Activated T-cell treated with anti-CD3 and anti-CD28 coated beads, Interleukin-2, amount 50 U/mL, for 4 hours (primary cell): Measurements from ENCODE around the gene PTEN. TPM values are rescaled to one million over a fixed set of nuclear protein-coding genes. Genes with fewer than 3 reads are reported as not detected.

ENCODE experiments used
- ATAC-seq, 2 donors: fragments of 200-7000 bp; cut with Tn5 transposase; one replicate each; pipeline ENCODE4 v1.10.0; 2021
- DNase-seq: peaks from one replicate; pipeline ENCODE4 v3.0.0-alpha.2; 2020
- H3K27me3 Mint-ChIP-seq: one replicate; pipeline ENCODE4 v1.8.0; 2021; ENCODE audit warnings: low read depth, mixed read lengths
- H3K36me3 Mint-ChIP-seq: one replicate; pipeline ENCODE4 v1.8.0; 2022; ENCODE audit warnings: mixed read lengths; ENCODE audit not compliant: insufficient read depth
- H3K4me1 Mint-ChIP-seq: one replicate; pipeline ENCODE4 v1.8.0; 2021; ENCODE audit warnings: low read depth, mixed read lengths
- H3K4me3 Mint-ChIP-seq: one replicate; pipeline ENCODE4 v1.8.0; 2021; ENCODE audit warnings: mild to moderate bottlenecking, moderate library complexity, mixed read lengths
- H3K9me3 Mint-ChIP-seq: one replicate; pipeline ENCODE4 v1.8.0; 2021; ENCODE audit warnings: mixed read lengths
- total RNA-seq, 3 donors: library from RNA; stranded (reverse); gene quantifications; one replicate each; pipeline ENCODE4 v1.2.1, GENCODE V29; 2021

PTEN gene
- total RNA-seq, 3 donors from 2014 or later = 32.8 to 37.2 (median 35.5) TPM

DNA sequence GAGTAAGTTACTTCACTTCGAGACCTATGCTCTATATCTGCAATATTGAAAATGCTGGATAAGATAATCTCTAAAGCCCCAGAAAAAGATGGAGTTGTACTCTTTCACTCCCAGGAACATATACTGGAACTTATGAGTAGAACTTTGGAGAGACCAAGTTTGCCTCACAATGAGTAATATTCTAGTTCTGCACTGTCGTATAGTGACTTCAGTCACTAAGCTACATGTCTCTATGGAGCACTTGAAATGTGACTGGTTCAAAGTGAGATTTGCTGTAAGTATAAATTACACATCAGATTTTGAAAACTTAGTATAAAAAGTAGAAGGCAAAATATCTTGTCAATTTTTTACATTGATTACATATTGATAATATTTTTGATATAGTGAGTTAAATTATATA, 116.4 kb downstream of the PTEN start:
- H3K9me3 Mint-ChIP-seq = peaks cover 3% of the 10 kb centered on the region
- peaks cover 10% of the 10 kb centered on the region for H3K4me1 Mint-ChIP-seq
- H3K4me3 Mint-ChIP-seq = no peak overlapping the region
- DNase-seq (no peak), ATAC-seq (no peak)
- no peaks in the 10 kb centered on the region for H3K27me3 Mint-ChIP-seq
- H3K36me3 Mint-ChIP-seq = no peaks in the 10 kb centered on the region

DNA sequence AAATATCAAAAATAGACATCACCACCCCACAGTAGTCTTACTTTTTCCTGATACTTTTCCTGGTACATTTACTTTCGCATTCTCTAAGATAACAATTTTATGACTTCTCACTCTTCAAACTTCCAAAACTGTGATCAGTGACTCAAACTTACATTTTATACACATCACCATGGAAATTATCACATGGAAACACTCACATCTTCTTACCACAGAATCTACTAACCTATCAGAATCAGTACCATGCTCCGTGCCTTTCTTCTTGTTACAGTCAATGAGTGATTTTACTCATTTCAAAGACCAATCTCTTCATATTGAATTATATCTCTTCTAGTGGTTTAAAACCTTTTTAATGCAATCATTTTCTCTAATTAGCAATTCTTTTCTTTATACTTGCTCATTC, 120.3 kb downstream of the PTEN start:
- Mint-ChIP-seq H3K4me1 (peaks cover 2% of the 10 kb centered on the region), H3K4me3 (no peak overlapping the region), H3K9me3 (peaks cover 3% of the 10 kb centered on the region), H3K27me3 (no peaks in the 10 kb centered on the region), H3K36me3 (no peaks in the 10 kb centered on the region)
- ATAC-seq = no peak
- DNase-seq = no peak

DNA sequence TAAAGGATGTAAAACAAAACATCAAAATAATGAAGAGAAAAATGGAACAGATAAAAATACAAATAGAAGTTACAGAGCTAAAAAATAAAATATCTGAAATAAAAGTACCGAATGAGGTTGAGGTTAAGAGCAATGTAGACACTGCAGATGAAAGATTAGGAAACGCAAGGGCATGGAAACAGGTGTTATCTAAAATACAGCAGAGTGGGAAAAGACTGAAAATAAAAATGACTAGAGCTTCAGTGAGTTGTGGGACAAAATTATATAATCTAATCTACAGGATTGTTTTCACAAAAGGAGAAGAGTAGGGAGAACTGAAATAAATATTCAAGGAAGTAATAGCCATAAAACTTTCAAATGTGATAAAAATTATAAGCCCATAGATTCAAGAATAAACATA, 123.8 kb downstream of the PTEN start:
- Mint-ChIP-seq H3K36me3 (no peaks in the 10 kb centered on the region), H3K27me3 (no peaks in the 10 kb centered on the region), H3K4me1 (peaks cover 2% of the 10 kb centered on the region), H3K9me3 (peaks cover 3% of the 10 kb centered on the region), H3K4me3 (no peak overlapping the region)
- DNase-seq = no peak
- no peak for ATAC-seq

DNA sequence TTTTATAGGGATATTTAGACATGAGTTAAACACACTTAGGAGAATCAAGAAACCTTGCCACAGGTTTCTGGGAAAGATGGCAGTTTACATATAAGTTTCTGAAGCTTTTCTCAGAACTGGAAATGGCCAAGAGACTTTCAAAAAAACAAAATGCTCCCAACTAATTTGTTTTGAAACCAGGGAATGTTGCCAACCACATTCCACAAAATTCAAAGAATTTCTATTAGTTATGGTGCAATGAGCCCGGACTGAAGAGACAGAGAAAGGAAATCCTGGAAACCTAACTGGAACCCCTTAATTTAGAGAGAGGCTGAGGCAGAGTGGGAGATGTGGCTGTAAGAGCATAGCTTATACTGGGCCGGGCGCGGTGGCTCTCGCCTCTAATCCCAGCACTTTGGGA, 128.5 kb downstream of the PTEN start:
- no peaks in the 10 kb centered on the region for H3K27me3 Mint-ChIP-seq
- H3K4me3 Mint-ChIP-seq = no peak overlapping the region
- DNase-seq = no peak
- no peaks in the 10 kb centered on the region for H3K9me3 Mint-ChIP-seq
- H3K36me3 Mint-ChIP-seq = no peaks in the 10 kb centered on the region
- H3K4me1 Mint-ChIP-seq = peaks cover 9% of the 10 kb centered on the region
- no peak for ATAC-seq

DNA sequence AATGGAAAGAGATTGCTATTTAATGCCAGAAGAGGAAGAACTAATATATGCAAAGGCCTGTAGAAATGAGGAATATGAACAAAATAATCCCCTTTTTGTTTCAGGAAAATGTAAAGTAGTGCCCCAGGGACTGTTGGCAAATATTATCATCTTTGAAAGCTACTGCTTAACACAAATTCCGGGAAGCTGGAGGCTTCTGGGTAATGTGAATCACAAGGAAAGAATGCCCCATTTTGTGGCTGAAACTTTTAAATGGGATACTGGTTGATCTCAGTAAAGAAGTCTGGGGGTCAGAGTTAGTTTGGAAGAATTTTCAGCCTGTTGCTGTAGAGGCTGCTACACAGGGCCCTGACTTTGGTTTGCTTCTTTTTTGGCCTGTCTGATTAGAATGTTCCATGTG, 141.0 kb downstream of the PTEN start:
- Mint-ChIP-seq H3K4me3 (no peak overlapping the region), H3K27me3 (no peaks in the 10 kb centered on the region), H3K36me3 (no peaks in the 10 kb centered on the region), H3K4me1 (no peaks in the 10 kb centered on the region), H3K9me3 (no peaks in the 10 kb centered on the region)
- DNase-seq = no peak
- no peak for ATAC-seq

DNA sequence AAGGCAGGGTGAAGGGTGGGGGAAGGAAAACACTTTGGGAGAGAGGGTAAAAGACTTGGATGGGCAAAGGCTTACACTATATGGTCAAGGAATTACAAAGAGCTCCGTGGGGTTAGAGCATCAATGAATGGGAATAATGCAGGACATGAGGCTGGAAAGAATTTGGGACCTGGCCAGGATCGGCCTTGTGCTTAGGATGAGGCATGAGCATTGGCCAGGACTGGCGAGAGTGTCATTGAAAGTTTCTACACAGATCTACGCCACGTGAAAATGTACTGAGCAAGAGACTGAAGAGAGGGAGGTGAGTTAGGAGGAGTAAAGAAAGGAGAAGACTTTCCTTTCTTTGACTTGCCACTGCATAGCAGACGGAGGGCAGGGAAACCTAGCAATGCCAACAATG, 142.8 kb downstream of the PTEN start:
- Mint-ChIP-seq H3K9me3 (peaks cover 5% of the 10 kb centered on the region), H3K27me3 (no peaks in the 10 kb centered on the region), H3K4me3 (no peak overlapping the region), H3K36me3 (no peaks in the 10 kb centered on the region), H3K4me1 (no peaks in the 10 kb centered on the region)
- ATAC-seq = no peak
- DNase-seq = no peak

DNA sequence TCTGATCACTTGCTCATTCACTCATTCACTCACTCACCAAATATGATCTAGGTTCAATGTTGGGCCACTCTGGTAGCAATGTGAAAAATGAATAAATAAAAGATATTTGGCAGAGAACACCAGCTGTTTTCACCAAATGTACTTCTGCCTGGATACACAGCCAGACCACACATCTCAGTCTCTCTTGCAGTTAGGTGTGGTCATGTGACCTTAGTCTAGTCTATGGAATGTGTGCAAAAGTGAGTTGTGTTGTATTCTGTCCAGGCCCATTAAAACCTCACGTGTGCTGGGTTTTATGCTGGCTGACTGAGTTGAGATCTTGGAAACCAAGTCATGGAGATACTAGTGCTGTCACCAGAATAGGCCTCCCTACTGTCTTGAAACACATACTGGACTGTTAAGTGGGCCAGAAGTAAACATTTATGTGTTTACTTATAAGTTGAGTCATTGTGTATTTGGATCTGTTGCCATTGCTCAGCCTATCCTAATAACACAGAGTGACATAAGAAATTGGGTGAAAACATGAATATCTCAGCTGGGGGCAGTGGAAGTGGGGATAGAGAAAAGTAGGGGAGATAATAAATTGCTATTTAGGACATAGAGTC, 145.5 kb downstream of the PTEN start:
- Mint-ChIP-seq H3K4me1 (no peaks in the 10 kb centered on the region), H3K36me3 (no peaks in the 10 kb centered on the region)

DNA sequence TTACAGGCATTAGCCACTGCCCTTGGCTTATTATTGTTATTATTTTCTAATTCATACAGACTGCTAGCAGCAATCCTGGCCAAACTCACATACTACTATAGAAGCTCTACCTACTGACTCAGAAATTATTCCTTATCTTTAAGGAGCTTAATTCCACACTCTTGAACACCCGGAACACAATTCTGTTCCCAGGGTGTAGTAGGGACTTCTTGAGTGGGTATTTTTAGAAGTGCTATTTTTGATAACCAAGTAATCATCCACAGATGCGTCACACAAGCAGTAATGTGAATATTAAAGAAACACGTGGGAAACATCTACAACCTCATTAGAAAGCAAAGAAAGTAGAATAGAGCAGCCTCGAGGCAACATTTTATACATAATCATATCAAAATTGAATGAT, 149.2 kb downstream of the PTEN start:
- no peak for ATAC-seq
- no peak overlapping the region for H3K4me3 Mint-ChIP-seq
- H3K36me3 Mint-ChIP-seq = no peaks in the 10 kb centered on the region
- peaks cover 11% of the 10 kb centered on the region for H3K9me3 Mint-ChIP-seq
- no peaks in the 10 kb centered on the region for H3K4me1 Mint-ChIP-seq
- no peaks in the 10 kb centered on the region for H3K27me3 Mint-ChIP-seq
- no peak for DNase-seq

More for the DNA sequence above, 145.5 kb downstream of the PTEN start:
- no peak for DNase-seq
- H3K27me3 Mint-ChIP-seq = no peaks in the 10 kb centered on the region
- no peak overlapping the region for H3K4me3 Mint-ChIP-seq
- peaks cover 11% of the 10 kb centered on the region for H3K9me3 Mint-ChIP-seq
- ATAC-seq = no peak

DNA sequence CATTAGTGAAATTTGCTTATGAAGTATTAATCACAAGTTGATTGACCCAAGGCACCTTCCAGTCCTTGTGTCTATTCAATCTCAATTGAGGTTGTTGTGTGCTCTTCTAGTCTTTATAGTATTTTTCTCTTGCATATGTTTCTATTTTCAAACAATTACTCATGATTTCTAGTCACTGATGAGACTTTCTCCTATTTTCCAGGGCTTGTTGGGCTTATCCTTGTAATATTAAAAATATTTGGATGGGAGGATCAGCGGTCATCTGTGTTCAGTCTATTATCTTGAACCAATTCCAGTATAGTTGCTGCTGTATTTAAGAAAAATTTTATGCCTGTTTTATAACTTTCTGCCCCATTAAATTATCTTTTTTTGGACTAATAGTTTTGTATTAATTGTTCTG, 154.4 kb downstream of the PTEN start:
- Mint-ChIP-seq H3K36me3 (no peaks in the 10 kb centered on the region), H3K27me3 (no peaks in the 10 kb centered on the region)

DNA sequence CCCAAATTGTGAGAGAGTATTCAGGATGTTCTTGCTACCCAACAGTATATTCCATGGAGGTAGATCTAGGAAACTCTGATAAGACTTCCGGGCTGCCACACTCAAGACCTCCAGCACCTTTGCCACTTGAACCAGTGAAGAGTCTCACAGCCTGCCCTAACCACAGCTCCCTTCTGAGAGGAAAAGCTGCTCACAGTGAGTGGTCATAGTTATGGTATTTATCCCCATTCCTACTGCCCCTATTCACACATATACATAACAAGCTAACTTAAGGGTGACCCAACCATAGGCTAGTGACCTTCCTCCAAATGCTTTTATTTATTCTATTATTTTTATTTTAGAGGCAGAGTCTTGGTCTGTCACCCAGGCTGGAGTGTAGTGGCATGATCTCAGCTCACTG, 156.3 kb downstream of the PTEN start:
- no peak overlapping the region for H3K4me3 Mint-ChIP-seq
- H3K36me3 Mint-ChIP-seq = no peaks in the 10 kb centered on the region
- no peaks in the 10 kb centered on the region for H3K27me3 Mint-ChIP-seq
- DNase-seq (no peak), ATAC-seq (no peak)
- peaks cover 5% of the 10 kb centered on the region for H3K9me3 Mint-ChIP-seq
- no peaks in the 10 kb centered on the region for H3K4me1 Mint-ChIP-seq

More for the DNA sequence above, 154.4 kb downstream of the PTEN start:
- Mint-ChIP-seq H3K4me3 (no peak overlapping the region), H3K9me3 (no peaks in the 10 kb centered on the region), H3K4me1 (no peaks in the 10 kb centered on the region)
- DNase-seq = no peak
- ATAC-seq = no peak

Other genes with a start within 250 kb of the PTEN start
- under 1 TPM; 0.21 to 0.43 (median 0.41) TPM for gene PAPSS2, start 203.7 kb upstream of the PTEN start, total RNA-seq
- gene ATAD1, start 45.4 kb upstream of the PTEN start, total RNA-seq = 10 to 100 TPM; 52.2 to 61.1 (median 52.5) TPM
- gene KLLN, start 92 bp upstream of the PTEN start, total RNA-seq = under 1 TPM; 0.32 to 0.43 (median 0.35) TPM